ENCODE data around the gene EPC1.

GRCh38 chr10:32318476-32318896, 28.5 kb downstream of the EPC1 start:
- TF ChIP-seq POU5F1 (IDR thresholded peaks at IDR 0.05; ENCODE audit: low read depth, low read length) (no peak), GTF2F1 (IDR thresholded peaks at IDR 0.05; ENCODE audit: borderline replicate concordance, low read depth, low read length) (no peak), CHD2 (IDR thresholded peaks at IDR 0.05; ENCODE audit: low read length) (no peak), RAD21 (IDR thresholded peaks at IDR 0.05 in 1 of 2, conservative IDR thresholded peaks at IDR 0.05 in 1 of 2; ENCODE audit: low read depth in 2 of 2, low read length in 2 of 2) (no peak), CHD1 (IDR thresholded peaks at IDR 0.05; ENCODE audit: low read depth, low read length) (no peak), MAX (IDR thresholded peaks at IDR 0.05) (no peak), ZNF274 (IDR thresholded peaks at IDR 0.05; ENCODE audit: borderline replicate concordance, extremely low read depth, low read length) (no peak), POLR2A (IDR thresholded peaks at IDR 0.05; ENCODE audit: control extremely low read depth in 1 of 2, low read depth in 2 of 2, low read length in 2 of 2) (no peak), TAF1 (IDR thresholded peaks at IDR 0.05; ENCODE audit: low read depth, low read length) (no peak), POLR2AphosphoS5 (IDR thresholded peaks at IDR 0.05; ENCODE audit: low read depth, low read length) (no peak), EZH2 (IDR thresholded peaks at IDR 0.05; ENCODE audit: low read depth, low read length, severe bottlenecking) (no peak)
- TF ChIP-seq, protein P1, sequence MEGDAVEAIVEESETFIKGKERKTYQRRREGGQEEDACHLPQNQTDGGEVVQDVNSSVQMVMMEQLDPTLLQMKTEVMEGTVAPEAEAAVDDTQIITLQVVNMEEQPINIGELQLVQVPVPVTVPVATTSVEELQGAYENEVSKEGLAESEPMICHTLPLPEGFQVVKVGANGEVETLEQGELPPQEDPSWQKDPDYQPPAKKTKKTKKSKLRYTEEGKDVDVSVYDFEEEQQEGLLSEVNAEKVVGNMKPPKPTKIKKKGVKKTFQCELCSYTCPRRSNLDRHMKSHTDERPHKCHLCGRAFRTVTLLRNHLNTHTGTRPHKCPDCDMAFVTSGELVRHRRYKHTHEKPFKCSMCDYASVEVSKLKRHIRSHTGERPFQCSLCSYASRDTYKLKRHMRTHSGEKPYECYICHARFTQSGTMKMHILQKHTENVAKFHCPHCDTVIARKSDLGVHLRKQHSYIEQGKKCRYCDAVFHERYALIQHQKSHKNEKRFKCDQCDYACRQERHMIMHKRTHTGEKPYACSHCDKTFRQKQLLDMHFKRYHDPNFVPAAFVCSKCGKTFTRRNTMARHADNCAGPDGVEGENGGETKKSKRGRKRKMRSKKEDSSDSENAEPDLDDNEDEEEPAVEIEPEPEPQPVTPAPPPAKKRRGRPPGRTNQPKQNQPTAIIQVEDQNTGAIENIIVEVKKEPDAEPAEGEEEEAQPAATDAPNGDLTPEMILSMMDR (IDR thresholded peaks at IDR 0.05; ENCODE audit: control extremely low read depth in 1 of 3, insufficient read depth in 1 of 3, low read depth in 1 of 3, low read length in 3 of 3): no peak

All from H1 (cell line).